GM04504 (cell line): ENCODE measurements around the gene EDNRA.

Experiments
- DNase-seq: peaks from one replicate; pipeline ENCODE4 v3.0.0-alpha.2; 2012; ENCODE audit warnings: low read depth

EDNRA gene

GRCh38 chr4:147589586-147589985, 108.7 kb downstream of the EDNRA start:
- DNase-seq: no peak

DNA sequence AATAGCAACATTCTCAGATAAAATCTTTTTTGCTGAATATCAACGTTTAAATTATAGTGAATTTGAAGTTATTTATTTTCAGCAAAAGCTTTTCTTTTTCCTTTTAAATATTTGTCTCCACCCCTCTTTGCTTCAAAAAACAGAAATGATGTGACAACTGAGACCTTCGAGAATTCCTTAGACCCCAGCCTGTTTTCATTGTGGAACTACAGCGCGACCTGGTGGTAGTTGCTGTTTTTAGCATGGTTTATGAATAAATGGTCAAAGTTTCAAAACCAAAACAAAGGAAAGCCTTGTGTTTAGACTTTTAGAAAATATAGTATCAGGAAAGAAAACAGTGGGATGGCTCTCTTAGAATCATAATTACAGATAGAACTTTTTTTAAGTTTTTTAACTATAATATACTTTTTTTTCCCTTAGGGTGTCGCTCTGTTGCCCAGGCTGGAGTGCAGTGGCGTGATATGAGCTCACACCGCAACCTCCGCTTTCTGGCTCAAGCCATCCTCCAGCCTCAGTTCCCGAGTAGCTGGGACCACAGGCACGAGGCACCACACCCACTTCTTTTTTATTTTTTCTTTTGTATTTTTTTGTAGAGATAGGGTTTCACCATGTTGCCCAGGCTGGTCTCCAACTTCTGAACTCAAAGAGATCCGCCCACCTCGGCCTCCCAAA, 109.5 kb downstream of the EDNRA start:
- no peak for DNase-seq

GRCh38 chr4:147591106-147591505, 110.2 kb downstream of the EDNRA start:
- DNase-seq: no peak

GRCh38 chr4:147594107-147594506, 113.2 kb downstream of the EDNRA start:
- no peak for DNase-seq
